ENCODE data around the gene KLHL20. TPM values are rescaled to one million over a fixed set of nuclear protein-coding genes. Genes with fewer than 3 reads are reported as not detected.

KLHL20 gene
- total RNA-seq, 1 experiment from 2014 or later, result 12.8 TPM

DNA sequence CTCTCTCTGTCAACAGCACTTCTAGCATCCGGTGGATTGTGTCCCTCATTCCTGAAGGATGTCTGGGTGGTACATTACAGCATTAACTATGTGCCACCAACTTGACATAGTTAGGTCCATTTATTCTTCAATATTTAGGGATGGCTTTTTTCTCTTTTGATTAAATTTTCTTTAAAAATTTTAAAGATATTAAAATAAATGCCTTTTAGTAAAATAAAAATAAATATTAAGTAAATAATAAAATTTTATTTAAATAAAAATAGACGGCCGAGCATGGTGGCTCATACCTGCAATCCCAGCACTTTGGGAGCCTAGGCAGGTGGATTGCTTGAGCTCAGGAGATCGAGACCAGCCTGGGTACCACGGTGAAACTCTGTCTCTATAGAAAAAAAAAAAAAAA is 9.7 kb upstream of the KLHL20 start:
- H3K27ac Mint-ChIP-seq (ENCODE audit: unreplicated experiment), result no peak overlapping the region
- no TSS peak for BruUV-seq (replicated peaks)
- H3K4me1 Mint-ChIP-seq (ENCODE audit: low read depth, unreplicated experiment), result no peaks in the 10 kb centered on the region
- intact Hi-C loops (cut with micrococcal nuclease; ENCODE audit: unreplicated experiment), result no loop called here
- Histone ChIP-seq H3K36me3 (ENCODE audit: control insufficient read depth, insufficient read depth, low read length) (no peaks in the 10 kb centered on the region), H3K9me3 (no peaks in the 10 kb centered on the region), H3K4me1 (no peaks in the 10 kb centered on the region), H3K27me3 (replicated peaks; ENCODE audit: control insufficient read depth, insufficient read depth, low read length) (no peaks in the 10 kb centered on the region), H3K4me3 (ENCODE audit: low read depth, low read length) (no peak overlapping the region)
- no peak for DNase-seq
- TF ChIP-seq, protein P1, sequence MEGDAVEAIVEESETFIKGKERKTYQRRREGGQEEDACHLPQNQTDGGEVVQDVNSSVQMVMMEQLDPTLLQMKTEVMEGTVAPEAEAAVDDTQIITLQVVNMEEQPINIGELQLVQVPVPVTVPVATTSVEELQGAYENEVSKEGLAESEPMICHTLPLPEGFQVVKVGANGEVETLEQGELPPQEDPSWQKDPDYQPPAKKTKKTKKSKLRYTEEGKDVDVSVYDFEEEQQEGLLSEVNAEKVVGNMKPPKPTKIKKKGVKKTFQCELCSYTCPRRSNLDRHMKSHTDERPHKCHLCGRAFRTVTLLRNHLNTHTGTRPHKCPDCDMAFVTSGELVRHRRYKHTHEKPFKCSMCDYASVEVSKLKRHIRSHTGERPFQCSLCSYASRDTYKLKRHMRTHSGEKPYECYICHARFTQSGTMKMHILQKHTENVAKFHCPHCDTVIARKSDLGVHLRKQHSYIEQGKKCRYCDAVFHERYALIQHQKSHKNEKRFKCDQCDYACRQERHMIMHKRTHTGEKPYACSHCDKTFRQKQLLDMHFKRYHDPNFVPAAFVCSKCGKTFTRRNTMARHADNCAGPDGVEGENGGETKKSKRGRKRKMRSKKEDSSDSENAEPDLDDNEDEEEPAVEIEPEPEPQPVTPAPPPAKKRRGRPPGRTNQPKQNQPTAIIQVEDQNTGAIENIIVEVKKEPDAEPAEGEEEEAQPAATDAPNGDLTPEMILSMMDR (IDR thresholded peaks at IDR 0.05; ENCODE audit: insufficient read depth in 1 of 2, low read depth in 1 of 2, low read length in 1 of 2, severe bottlenecking in 1 of 2, unreplicated experiment in 1 of 2), result no peak
- no peak overlapping the region for H3K4me3 Mint-ChIP-seq (ENCODE audit: unreplicated experiment)
- H3K27me3 Mint-ChIP-seq (ENCODE audit: insufficient read depth, unreplicated experiment), result no peaks in the 10 kb centered on the region
- POLR2A ChIA-PET, result no interaction called here
- H3K36me3 Mint-ChIP-seq (ENCODE audit: insufficient read depth, unreplicated experiment), result no peaks in the 10 kb centered on the region
- CTCF ChIA-PET, result interaction anchor here (1.2 kb wide), 1 partner anchor 10 kb away, joined by 3 read pairs; the partner anchor contains the start of gene KLHL20
- H3K9me3 Mint-ChIP-seq (ENCODE audit: unreplicated experiment), result no peaks in the 10 kb centered on the region

DNA sequence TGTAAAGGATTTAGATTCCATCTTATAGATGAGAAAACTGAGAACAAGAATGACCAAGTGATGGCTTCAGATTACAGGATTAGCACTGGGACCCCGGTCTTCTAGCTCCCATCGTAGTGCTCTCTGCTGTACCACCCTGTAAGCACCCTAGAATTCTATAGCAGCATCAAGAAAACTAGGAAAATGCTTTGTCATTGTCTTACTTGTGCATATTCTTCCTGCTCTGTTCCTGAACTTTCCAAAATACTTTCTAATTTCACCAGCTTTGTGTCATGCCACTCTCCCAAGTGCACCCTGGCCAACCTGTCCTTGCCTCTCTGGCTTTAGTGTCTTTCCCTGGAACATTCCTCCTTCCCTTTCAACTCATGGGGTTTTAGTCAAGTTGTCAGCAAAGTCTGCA is 6.0 kb upstream of the KLHL20 start:
- Mint-ChIP-seq H3K36me3 (ENCODE audit: insufficient read depth, unreplicated experiment) (no peaks in the 10 kb centered on the region), H3K4me3 (ENCODE audit: unreplicated experiment) (no peak overlapping the region), H3K27me3 (ENCODE audit: insufficient read depth, unreplicated experiment) (no peaks in the 10 kb centered on the region), H3K27ac (ENCODE audit: unreplicated experiment) (no peak overlapping the region), H3K4me1 (ENCODE audit: low read depth, unreplicated experiment) (no peaks in the 10 kb centered on the region), H3K9me3 (ENCODE audit: unreplicated experiment) (no peaks in the 10 kb centered on the region)
- no peaks in the 10 kb centered on the region for H3K4me1 ChIP-seq
- POLR2A ChIA-PET, result no interaction called here
- H3K4me3 ChIP-seq (ENCODE audit: low read depth, low read length), result no peak overlapping the region
- no peak for DNase-seq
- intact Hi-C loops (cut with micrococcal nuclease; ENCODE audit: unreplicated experiment), result no loop called here
- CTCF ChIA-PET, result no interaction called here
- H3K27me3 ChIP-seq (replicated peaks; ENCODE audit: control insufficient read depth, insufficient read depth, low read length), result no peaks in the 10 kb centered on the region
- BruUV-seq (replicated peaks), result no TSS peak
- no peaks in the 10 kb centered on the region for H3K9me3 ChIP-seq
- TF ChIP-seq, protein P1 (IDR thresholded peaks at IDR 0.05; ENCODE audit: insufficient read depth in 1 of 2, low read depth in 1 of 2, low read length in 1 of 2, severe bottlenecking in 1 of 2, unreplicated experiment in 1 of 2), result no peak
- no peaks in the 10 kb centered on the region for H3K36me3 ChIP-seq (ENCODE audit: control insufficient read depth, insufficient read depth, low read length)

DNA sequence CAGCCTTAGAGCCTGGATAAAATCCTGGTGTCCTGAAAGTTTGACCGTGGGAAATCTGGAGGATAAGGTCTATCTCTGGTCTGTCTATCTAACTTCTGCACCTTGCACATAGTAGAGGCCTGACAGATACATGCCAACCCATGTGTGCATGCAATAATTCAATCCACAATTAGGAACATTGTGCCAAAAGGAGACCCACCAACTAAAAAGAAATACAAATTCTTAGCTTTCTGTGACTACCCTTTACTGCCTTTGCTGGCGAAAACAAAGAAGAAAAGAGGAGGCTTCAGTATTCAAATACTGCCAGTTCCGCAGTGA is 381 bp upstream of the KLHL20 start:
- intact Hi-C loops (cut with micrococcal nuclease; ENCODE audit: unreplicated experiment), result loop anchor here (1.0 to 10.0 kb wide), 2 partner anchors 110 to 290 kb away; partner anchors contain the start of genes CENPL and DARS2
- ChIA-PET POLR2A (interaction anchor here (0.6 to 1.2 kb wide), 4 partner anchors 110 to 1311 kb away, joined by 3 to 10 read pairs (median 6); partner anchors contain the start of genes CENPL, DARS2 and ZBTB37), CTCF (interaction anchor here (0.6 to 0.8 kb wide), 2 partner anchors 10 to 147 kb away, joined by 3 read pairs; no protein-coding TSS in a partner anchor)
- peaks cover 4% of the 10 kb centered on the region; the same call in 1 of the 2 replicates for H3K4me1 ChIP-seq
- H3K4me1 Mint-ChIP-seq (ENCODE audit: low read depth, unreplicated experiment), result peaks cover 7% of the 10 kb centered on the region
- H3K4me3 Mint-ChIP-seq (ENCODE audit: unreplicated experiment), result peak overlapping the region; percentile 79
- H3K27me3 Mint-ChIP-seq (ENCODE audit: insufficient read depth, unreplicated experiment), result no peaks in the 10 kb centered on the region
- peak overlapping the region; percentile 75 for H3K27ac Mint-ChIP-seq (ENCODE audit: unreplicated experiment)
- TF ChIP-seq, protein P1 (IDR thresholded peaks at IDR 0.05; ENCODE audit: insufficient read depth in 1 of 2, low read depth in 1 of 2, low read length in 1 of 2, severe bottlenecking in 1 of 2, unreplicated experiment in 1 of 2), result no peak
- DNase-seq, result no peak
- no peaks in the 10 kb centered on the region for H3K9me3 ChIP-seq
- no peaks in the 10 kb centered on the region for H3K27me3 ChIP-seq (replicated peaks; ENCODE audit: control insufficient read depth, insufficient read depth, low read length)
- no peaks in the 10 kb centered on the region for H3K9me3 Mint-ChIP-seq (ENCODE audit: unreplicated experiment)
- peak overlapping the region; percentile 90 for H3K4me3 ChIP-seq (ENCODE audit: low read depth, low read length)
- H3K36me3 ChIP-seq (ENCODE audit: control insufficient read depth, insufficient read depth, low read length), result no peaks in the 10 kb centered on the region
- peaks cover 10% of the 10 kb centered on the region for H3K36me3 Mint-ChIP-seq (ENCODE audit: insufficient read depth, unreplicated experiment)
- no TSS peak for BruUV-seq (replicated peaks)
